ENCODE measurements around the gene SLC6A11. TPM values are rescaled to one million over a fixed set of nuclear protein-coding genes. Genes with fewer than 3 reads are reported as not detected.

SLC6A11 gene
- total and polyA plus RNA-seq, 12 donors, result 0.05 TPM; not detected in 11

DNA sequence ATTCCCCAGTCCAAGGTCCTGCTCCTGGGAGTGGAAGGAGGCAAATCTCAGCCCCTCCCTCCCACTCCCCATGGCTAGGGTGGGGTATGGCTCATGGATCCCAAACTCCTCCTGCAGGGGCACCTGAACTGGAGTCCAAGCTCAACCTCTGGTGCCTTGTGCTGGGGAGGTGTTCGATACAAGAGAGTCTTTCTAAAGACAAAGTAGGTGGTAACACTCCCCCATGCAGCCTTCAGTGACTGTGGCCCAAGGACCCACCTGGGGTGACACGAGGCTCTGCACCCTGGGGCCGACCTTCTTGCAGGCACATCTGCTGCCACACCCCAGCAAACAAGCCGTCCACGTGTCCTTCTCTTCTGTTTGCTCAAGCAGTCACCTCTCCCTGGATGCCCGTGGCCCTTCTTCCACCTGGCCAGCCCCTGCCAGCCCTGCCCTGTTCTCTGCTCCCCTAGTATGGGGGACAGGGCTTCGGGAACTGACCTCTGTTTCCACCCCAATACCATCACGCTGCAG lies 36.7 kb upstream of the SLC6A11 start:
- Histone ChIP-seq H3K27me3 (peaks cover 0 to 48% (median 22%) of the 10 kb centered on the region in 7 donors), H3K4me3 (no peak overlapping the region), H3K36me3 (no peaks in the 10 kb centered on the region), H3K9me3 (no peaks in the 10 kb centered on the region), H3K27ac (no peak overlapping the region), H3K4me1 (no peaks in the 10 kb centered on the region)
- DNase-seq (no peak), ATAC-seq (no peak)
- intact Hi-C loops (cut with DNase I), result loop anchor here in 1 of 10 donors (10.0 kb wide), 1 partner anchor 95 kb away; no protein-coding TSS in a partner anchor
- 70 to 76% methylated on average over 8 of the region's 8 CpGs for WGBS, 2 donors
- TF ChIP-seq, protein P1, sequence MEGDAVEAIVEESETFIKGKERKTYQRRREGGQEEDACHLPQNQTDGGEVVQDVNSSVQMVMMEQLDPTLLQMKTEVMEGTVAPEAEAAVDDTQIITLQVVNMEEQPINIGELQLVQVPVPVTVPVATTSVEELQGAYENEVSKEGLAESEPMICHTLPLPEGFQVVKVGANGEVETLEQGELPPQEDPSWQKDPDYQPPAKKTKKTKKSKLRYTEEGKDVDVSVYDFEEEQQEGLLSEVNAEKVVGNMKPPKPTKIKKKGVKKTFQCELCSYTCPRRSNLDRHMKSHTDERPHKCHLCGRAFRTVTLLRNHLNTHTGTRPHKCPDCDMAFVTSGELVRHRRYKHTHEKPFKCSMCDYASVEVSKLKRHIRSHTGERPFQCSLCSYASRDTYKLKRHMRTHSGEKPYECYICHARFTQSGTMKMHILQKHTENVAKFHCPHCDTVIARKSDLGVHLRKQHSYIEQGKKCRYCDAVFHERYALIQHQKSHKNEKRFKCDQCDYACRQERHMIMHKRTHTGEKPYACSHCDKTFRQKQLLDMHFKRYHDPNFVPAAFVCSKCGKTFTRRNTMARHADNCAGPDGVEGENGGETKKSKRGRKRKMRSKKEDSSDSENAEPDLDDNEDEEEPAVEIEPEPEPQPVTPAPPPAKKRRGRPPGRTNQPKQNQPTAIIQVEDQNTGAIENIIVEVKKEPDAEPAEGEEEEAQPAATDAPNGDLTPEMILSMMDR (IDR thresholded peaks at IDR 0.05), result no peak

DNA sequence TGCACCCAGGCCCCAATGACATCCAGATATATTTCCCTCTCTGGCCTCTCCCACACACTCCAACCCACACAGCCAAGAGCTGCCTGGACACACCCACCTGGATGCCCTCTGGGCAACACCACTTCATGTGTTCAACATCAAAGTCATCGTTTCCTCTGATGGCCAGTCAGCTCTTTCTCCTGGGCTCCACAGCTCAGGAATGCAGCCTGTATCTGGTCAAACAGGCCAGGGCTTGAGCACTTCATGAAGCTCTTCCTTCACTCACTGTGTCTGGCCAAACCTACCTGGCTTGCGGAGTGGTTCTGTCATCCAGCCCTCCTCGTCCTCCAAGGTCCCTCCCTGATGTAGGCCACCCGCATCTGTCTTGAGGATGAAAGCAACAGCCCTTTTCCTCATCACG lies 35.8 kb upstream of the SLC6A11 start:
- DNase-seq (no peak), ATAC-seq (no peak)
- intact Hi-C loops (cut with DNase I), result no loop called here
- H3K9me3 ChIP-seq, result no peaks in the 10 kb centered on the region
- 80 to 83% methylated on average over 5 of the region's 5 CpGs for WGBS, 2 donors
- H3K36me3 ChIP-seq, result no peaks in the 10 kb centered on the region
- H3K4me3 ChIP-seq, result no peak overlapping the region
- no peak overlapping the region for H3K27ac ChIP-seq
- peaks cover 0 to 51% (median 24%) of the 10 kb centered on the region in 7 donors for H3K27me3 ChIP-seq
- TF ChIP-seq, protein P1 (IDR thresholded peaks at IDR 0.05), result no peak
- no peaks in the 10 kb centered on the region for H3K4me1 ChIP-seq

DNA sequence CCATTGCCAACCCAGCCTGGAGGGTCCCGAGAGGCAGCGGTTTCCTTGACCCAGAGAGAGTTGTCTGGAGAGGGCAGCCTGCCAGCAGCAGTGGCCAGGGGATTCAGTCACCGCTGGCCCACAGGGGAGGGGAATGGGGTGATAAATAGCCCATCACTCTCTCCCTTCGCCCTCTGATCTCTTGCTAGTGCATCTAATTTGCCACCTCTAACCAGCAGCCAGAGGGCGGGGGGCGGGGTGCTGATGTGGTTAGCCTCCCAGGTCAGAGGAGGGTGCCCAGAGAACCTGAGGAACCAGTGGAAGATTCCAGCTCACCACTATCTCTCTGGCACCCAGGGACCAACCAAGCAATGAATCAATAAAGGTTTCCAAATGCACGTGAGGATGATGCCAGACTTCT lies 35.1 kb upstream of the SLC6A11 start:
- WGBS, 2 donors, result 73 to 87% methylated on average over 7 of the region's 7 CpGs
- peaks cover 0 to 52% (median 26%) of the 10 kb centered on the region in 7 donors for H3K27me3 ChIP-seq
- no peak for DNase-seq

DNA sequence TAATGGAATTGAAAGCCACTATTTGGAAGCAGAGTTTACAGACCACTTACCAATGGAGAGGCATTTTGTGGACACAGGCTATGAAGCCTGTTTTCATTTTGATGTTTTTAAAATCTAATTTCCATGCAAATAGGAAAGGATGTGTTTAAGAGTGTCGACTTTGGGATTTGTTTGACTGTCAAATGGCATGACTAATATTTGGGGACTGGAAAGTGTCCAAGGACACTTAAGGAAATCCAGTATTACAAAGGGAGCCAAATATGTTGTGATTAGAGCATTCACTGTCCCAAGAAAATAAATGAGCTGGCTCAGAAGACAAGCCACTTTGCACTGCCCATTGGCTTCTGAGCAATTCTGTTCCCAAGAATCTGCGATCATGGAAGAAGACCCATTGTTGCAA lies 34.0 kb upstream of the SLC6A11 start:
- whole genome bisulfite sequencing, 2 donors, result 52 to 72% methylated on average over 2 of the region's 2 CpGs
- intact Hi-C loops (cut with DNase I), result no loop called here
- ATAC-seq, result no peak
- H3K27ac ChIP-seq, result no peak overlapping the region
- no peaks in the 10 kb centered on the region for H3K36me3 ChIP-seq
- peaks cover 0 to 51% (median 27%) of the 10 kb centered on the region in 7 donors for H3K27me3 ChIP-seq
- TF ChIP-seq, protein P1 (IDR thresholded peaks at IDR 0.05), result no peak
- H3K9me3 ChIP-seq, result no peaks in the 10 kb centered on the region
- H3K4me1 ChIP-seq, result no peaks in the 10 kb centered on the region
- no peak for DNase-seq
- no peak overlapping the region for H3K4me3 ChIP-seq

More for the DNA sequence above, 35.1 kb upstream of the SLC6A11 start:
- H3K9me3 ChIP-seq, result no peaks in the 10 kb centered on the region
- no peak overlapping the region for H3K4me3 ChIP-seq
- ATAC-seq, result peak in 1 of 8 donors; percentile 10
- TF ChIP-seq, protein P1 (IDR thresholded peaks at IDR 0.05), result no peak
- no peaks in the 10 kb centered on the region for H3K4me1 ChIP-seq
- intact Hi-C loops (cut with DNase I), result no loop called here
- H3K27ac ChIP-seq, result no peak overlapping the region
- H3K36me3 ChIP-seq, result no peaks in the 10 kb centered on the region
